ENCODE measurements around the gene DBNDD2.
A peak's percentile ranks its signal among the peaks of the same experiment; 100 is the strongest.

Gene DBNDD2

DNA sequence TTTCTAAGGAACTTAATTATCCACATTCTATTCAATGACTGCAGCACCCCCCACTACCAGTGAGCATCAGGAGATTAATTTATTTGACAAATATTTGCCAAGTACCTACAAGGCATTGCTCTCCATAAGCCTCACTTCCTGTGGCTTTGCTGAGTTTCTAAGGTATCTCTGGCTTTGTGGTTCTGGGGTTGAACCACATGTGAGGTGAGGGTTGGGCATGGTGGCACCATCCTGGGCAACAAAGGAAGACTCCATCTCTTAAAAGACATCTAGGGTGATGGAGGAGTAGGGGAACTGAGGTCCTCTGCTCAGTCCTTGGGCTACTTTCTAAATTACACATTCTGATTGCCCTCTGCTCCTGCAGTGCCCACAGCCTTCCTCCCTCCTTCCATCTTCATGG lies 36.0 kb downstream of the DBNDD2 start:
- in situ Hi-C loops (cut with HindIII; ENCODE audit: low sequenced_read_pairs): no loop called here
- no peak overlapping the region for H3K4me3 ChIP-seq (ENCODE audit: low read depth, low read length)
- no peak for DNase-seq (ENCODE audit: low read depth, low spot score)
- TF ChIP-seq, protein P1, sequence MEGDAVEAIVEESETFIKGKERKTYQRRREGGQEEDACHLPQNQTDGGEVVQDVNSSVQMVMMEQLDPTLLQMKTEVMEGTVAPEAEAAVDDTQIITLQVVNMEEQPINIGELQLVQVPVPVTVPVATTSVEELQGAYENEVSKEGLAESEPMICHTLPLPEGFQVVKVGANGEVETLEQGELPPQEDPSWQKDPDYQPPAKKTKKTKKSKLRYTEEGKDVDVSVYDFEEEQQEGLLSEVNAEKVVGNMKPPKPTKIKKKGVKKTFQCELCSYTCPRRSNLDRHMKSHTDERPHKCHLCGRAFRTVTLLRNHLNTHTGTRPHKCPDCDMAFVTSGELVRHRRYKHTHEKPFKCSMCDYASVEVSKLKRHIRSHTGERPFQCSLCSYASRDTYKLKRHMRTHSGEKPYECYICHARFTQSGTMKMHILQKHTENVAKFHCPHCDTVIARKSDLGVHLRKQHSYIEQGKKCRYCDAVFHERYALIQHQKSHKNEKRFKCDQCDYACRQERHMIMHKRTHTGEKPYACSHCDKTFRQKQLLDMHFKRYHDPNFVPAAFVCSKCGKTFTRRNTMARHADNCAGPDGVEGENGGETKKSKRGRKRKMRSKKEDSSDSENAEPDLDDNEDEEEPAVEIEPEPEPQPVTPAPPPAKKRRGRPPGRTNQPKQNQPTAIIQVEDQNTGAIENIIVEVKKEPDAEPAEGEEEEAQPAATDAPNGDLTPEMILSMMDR (IDR thresholded peaks at IDR 0.05; ENCODE audit: low read depth, low read length): no peak

DNA sequence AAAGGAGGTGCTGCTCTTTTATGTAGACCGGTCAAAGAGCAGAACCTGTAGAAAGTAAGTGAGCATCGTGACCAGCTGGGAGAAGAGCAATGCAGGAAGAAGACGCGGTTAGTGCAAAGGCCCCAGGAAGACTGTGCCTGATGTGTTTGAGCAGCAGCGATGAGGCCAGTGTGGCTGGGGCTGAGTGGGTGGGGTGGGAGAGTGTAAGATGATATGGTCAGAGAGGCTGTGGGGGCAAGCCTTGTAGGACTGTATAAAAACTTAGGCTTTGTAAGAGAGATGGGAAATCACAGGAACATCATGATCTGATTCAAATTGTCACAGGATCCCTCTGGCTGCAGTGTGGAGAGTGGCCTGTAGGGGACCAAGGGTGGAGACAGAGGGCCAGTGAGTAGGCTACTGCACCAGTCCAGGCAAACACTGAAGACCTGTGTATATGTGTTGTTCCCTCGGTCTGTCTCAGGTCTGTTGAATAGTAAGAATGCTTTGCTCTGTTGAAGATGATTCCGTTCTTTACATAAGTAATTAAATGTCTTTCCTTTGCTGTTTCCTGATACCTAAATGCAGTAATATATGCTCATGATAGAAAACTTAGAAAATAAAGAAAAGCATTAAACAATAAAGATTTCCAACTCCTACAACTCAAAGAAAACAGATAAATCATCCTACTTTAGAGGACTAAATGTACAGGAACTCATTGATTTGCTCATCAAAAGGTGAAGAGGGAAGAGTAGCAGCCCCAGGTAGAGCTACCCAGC lies 37.9 kb downstream of the DBNDD2 start:
- TF ChIP-seq, protein P1 (IDR thresholded peaks at IDR 0.05; ENCODE audit: low read depth, low read length): peak; percentile 49
- no peak overlapping the region for H3K4me3 ChIP-seq (ENCODE audit: low read depth, low read length)
- DNase-seq (ENCODE audit: low read depth, low spot score): no peak
- in situ Hi-C loops (cut with HindIII; ENCODE audit: low sequenced_read_pairs): no loop called here

DNA sequence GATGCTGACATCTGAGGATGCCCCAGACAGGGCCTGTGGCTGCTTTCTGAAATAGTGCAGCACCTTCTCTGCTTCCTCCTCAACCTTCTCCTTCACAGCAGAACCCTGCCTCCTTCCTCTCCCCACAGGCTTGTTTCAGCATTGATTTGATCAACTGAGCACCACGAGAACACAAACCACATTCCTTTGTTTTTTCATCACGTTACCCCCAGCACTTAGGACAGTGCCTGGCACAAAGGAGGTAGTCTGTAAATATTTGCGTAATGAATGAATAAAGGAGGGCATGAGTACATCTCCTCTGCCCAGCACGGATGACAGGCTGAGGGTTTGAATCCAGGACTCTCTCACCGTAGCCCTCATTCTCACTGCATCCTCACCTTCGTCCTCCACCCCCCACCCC lies 40.2 kb downstream of the DBNDD2 start:
- TF ChIP-seq, protein P1 (IDR thresholded peaks at IDR 0.05; ENCODE audit: low read depth, low read length): no peak
- no peak for DNase-seq (ENCODE audit: low read depth, low spot score)
- in situ Hi-C loops (cut with HindIII; ENCODE audit: low sequenced_read_pairs): no loop called here

DNA sequence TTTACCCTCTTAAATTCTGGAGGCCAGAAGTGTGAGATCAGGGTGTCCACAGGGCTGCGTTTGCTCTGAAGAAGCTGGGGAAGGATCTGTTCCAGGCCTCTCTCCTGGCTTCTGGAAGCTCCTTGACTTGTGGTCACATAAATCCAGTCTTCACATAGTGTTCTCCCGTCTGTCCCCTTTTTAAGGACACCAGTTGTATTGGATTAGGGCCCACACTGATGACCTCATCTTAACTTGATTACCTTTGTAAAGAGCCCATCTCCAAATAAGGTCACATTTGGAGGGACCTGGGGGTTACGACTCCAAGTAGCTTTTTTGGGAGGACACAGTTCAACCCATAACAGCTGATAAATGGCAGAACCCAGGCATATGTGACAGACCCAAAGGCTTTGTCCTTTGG lies 41.4 kb downstream of the DBNDD2 start:
- in situ Hi-C loops (cut with HindIII; ENCODE audit: low sequenced_read_pairs): no loop called here
- DNase-seq (ENCODE audit: low read depth, low spot score): no peak
- TF ChIP-seq, protein P1 (IDR thresholded peaks at IDR 0.05; ENCODE audit: low read depth, low read length): no peak
- no peak overlapping the region for H3K4me3 ChIP-seq (ENCODE audit: low read depth, low read length)

More for the DNA sequence above, 40.2 kb downstream of the DBNDD2 start:
- no peak overlapping the region for H3K4me3 ChIP-seq (ENCODE audit: low read depth, low read length)

DNA sequence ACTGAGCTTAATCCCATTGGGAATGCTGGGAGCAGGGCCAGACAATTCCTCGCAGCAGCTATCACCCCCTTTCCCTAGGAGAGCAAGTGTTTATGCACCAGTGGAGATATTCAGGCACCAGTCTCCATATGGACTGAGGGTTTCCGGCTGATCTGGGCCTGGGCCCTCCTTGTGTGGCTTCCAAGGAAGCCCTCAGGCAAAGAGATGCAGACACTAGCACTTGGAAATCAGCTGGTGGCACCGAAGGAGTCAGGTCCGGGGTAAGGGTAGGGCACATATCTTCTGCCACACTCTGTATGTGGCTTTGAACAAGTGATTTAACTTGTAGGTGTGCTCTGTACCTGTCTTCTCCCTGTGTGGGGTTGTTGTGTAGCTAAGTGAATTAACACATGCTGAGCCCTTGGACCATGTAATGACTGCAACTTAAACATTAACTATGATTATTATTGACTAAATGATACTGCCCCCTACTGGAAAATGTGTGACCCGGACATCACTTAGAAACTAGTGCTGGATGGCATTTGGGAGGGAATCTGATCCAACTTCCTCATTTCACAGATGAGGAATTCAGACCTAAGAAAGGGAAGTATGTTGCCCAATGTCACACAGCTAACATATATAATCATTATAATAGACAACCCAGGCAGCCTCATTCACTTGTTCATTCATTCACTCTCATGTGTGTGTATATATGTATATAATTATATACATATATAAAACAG lies 42.2 kb downstream of the DBNDD2 start:
- TF ChIP-seq, protein P1 (IDR thresholded peaks at IDR 0.05; ENCODE audit: low read depth, low read length): peak; percentile 62
- in situ Hi-C loops (cut with HindIII; ENCODE audit: low sequenced_read_pairs): no loop called here
- no peak overlapping the region for H3K4me3 ChIP-seq (ENCODE audit: low read depth, low read length)
- peak; percentile 45 for DNase-seq (ENCODE audit: low read depth, low spot score)

DNA sequence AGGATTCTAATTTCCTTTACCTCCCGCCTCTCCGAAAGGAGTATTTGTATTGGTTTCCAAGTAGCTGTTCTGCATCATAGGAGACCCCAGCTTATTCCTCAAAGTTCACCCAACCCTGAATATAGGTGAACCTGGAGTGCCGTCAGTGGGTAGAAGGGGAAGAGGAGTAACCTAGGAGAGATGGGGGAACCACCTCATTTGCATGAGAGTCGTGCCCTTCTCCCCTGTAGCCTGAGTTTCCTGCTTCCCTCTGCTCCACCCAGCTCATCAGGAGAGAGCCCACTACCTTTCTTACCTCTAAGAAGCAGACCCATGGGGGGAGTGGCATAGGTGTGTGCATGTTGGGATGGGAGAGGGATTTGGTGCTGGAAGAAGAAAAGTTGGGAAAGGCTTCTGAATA lies 44.1 kb downstream of the DBNDD2 start:
- in situ Hi-C loops (cut with HindIII; ENCODE audit: low sequenced_read_pairs): no loop called here
- DNase-seq (ENCODE audit: low read depth, low spot score): no peak
- TF ChIP-seq, protein P1 (IDR thresholded peaks at IDR 0.05; ENCODE audit: low read depth, low read length): no peak
- no peak overlapping the region for H3K4me3 ChIP-seq (ENCODE audit: low read depth, low read length)
